GM12878 (cell line): Measurements from ENCODE around the gene CSNK1G1.

ENCODE experiments used
- BRCA1 ChIP-seq: IDR thresholded peaks from 2 replicates; pipeline ENCODE4 v1.6.1; 2011; ENCODE audit warnings: low read depth, low read length, improper control_type of control experiment
- CBX5 ChIP-seq: sonication (generic); IDR thresholded peaks from 2 replicates; pipeline ENCODE4 v1.6.1; 2016; ENCODE audit warnings: low read depth, moderate library complexity, mild to moderate bottlenecking, inconsistent platforms
- EP300 ChIP-seq, 2 experiments: fragments of 150-350 bp in 1 of 2; IDR thresholded peaks; 2 replicates each; pipeline ENCODE4 v1.6.1; 2011 to 2012; ENCODE audit warnings: low read depth in 2 of 2, low read length in 2 of 2, borderline replicate concordance in 1 of 2, improper control_type of control experiment in 1 of 2, inconsistent platforms in 1 of 2; ENCODE audit not compliant: control insufficient read depth in 1 of 2
- HCFC1 ChIP-seq: fragments of 150-350 bp; IDR thresholded peaks from 2 replicates; pipeline ENCODE4 v1.6.1; 2014; ENCODE audit warnings: low read length
- POLR2A ChIP-seq: IDR thresholded peaks from 2 replicates; pipeline ENCODE4 v1.6.1; 2011; ENCODE audit warnings: low read depth, mild to moderate bottlenecking, low read length
- SUZ12 ChIP-seq: fragments of 200-600 bp; sonication (generic); IDR thresholded peaks from one replicate; pipeline ENCODE4 v1.6.1; 2018; ENCODE audit warnings: antibody characterized with exemption, mild to moderate bottlenecking; ENCODE audit not compliant: unreplicated experiment
- ZNF384 ChIP-seq: IDR thresholded peaks from 2 replicates; pipeline ENCODE4 v1.6.1; 2012; ENCODE audit warnings: low read depth, mild to moderate bottlenecking, low read length, improper control_type of control experiment, borderline replicate concordance
- TF ChIP-seq, protein P1 (sequence below), 3 experiments: IDR thresholded peaks in 2 of 3; conservative IDR thresholded peaks in 1 of 3; 2 replicates each; pipeline ENCODE4 v1.5.1; 2011; ENCODE audit warnings: low read depth in 3 of 3, low read length in 3 of 3, mild to moderate bottlenecking in 3 of 3, control low read depth in 2 of 3, moderate library complexity in 2 of 3, inconsistent platforms in 1 of 3, mixed read lengths in 1 of 3; ENCODE audit not compliant: control insufficient read depth in 2 of 3, insufficient read depth in 1 of 3; ENCODE audit errors: extremely low read depth in 1 of 3

DNA sequence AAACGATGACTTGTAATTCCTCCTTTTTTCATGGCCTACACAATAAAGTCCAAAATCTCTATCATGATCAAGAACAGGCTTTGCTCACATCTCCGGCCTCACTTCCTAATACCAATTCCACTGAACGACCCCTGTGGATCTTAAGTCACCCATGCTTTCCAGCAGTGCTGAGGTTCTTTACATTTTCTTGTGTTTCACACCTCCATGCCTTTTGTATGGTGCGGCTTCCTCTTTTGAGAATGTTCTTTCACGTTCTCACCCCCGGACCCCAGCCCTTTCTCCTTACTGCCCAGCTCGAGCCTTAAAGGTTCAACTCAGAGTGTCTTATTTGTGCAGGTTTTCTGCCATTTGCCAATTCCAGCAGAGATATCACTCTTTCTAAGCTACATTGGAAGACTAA is 70.1 kb downstream of the CSNK1G1 start:
- TF ChIP-seq, protein P1, sequence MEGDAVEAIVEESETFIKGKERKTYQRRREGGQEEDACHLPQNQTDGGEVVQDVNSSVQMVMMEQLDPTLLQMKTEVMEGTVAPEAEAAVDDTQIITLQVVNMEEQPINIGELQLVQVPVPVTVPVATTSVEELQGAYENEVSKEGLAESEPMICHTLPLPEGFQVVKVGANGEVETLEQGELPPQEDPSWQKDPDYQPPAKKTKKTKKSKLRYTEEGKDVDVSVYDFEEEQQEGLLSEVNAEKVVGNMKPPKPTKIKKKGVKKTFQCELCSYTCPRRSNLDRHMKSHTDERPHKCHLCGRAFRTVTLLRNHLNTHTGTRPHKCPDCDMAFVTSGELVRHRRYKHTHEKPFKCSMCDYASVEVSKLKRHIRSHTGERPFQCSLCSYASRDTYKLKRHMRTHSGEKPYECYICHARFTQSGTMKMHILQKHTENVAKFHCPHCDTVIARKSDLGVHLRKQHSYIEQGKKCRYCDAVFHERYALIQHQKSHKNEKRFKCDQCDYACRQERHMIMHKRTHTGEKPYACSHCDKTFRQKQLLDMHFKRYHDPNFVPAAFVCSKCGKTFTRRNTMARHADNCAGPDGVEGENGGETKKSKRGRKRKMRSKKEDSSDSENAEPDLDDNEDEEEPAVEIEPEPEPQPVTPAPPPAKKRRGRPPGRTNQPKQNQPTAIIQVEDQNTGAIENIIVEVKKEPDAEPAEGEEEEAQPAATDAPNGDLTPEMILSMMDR (IDR thresholded peaks at IDR 0.05 in 2 of 3, conservative IDR thresholded peaks at IDR 0.05 in 1 of 3; ENCODE audit: control insufficient read depth in 2 of 3, extremely low read depth in 1 of 3, insufficient read depth in 1 of 3, low read depth in 3 of 3, low read length in 3 of 3) = no peak
- TF ChIP-seq ZNF384 (no peak), POLR2A (no peak), EP300 (IDR thresholded peaks at IDR 0.05; ENCODE audit: borderline replicate concordance in 1 of 2, control insufficient read depth in 1 of 2, low read depth in 2 of 2, low read length in 2 of 2) (no peak), SUZ12 (no peak), HCFC1 (no peak), CBX5 (no peak), BRCA1 (no peak)
